Right ventricle myocardium inferior (tissue), 1 donor: ENCODE data around the gene GNAO1. TPM values are rescaled to one million over a fixed set of nuclear protein-coding genes. Genes with fewer than 3 reads are reported as not detected.

Source experiments
- ATAC-seq: fragments of 200-7000 bp; cut with Tn5 transposase; one replicate; pipeline ENCODE4 v1.9.1; 2020; ENCODE audit warnings: mild to moderate bottlenecking, moderate library complexity
- DNase-seq: peaks from one replicate; pipeline ENCODE4 v3.0.0; 2021; ENCODE audit errors: missing footprints
- intact Hi-C: fragments of 100-400 bp; cut with DNase I; formaldehyde crosslinking; loops from one replicate; pipeline ENCODE4 v1.11.0; 2022
- total RNA-seq: library from RNA; stranded (reverse); fragmentation: NEBNext Ultra II Directional; extraction: Animal tissue kit (Norgen Biotek cat#: 25700); gene quantifications from one replicate; pipeline ENCODE4 v1.2.1, GENCODE V29; 2021
- donor health status: DM: no; HTN: yes; CAD: no; lungs with severe emphysema.

GNAO1 gene
- total RNA-seq, 1 donor from 2014 or later, result 32.2 TPM

DNA sequence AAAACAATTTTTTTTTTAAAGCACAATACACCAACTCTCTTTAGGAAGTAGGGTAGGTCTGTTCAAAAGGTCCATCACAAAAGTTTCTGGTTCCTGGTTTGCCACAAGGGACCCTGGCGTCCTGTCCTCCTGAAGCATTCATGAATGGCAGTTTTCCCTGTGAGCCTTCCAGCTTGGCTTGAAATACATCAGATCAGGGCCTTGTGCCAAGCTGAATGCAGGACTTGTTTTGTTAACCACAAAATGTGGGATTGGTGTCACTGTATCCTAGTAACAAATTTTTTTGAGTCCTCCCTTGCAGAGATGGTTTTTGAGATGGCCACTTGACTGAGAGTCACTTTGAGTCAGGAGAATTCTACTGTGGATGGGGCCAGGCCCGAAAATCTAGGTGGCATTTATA, 3.9 kb downstream of the GNAO1 start:
- DNase-seq (no peak), ATAC-seq (no peak)
- intact Hi-C loops, result no loop called here

DNA sequence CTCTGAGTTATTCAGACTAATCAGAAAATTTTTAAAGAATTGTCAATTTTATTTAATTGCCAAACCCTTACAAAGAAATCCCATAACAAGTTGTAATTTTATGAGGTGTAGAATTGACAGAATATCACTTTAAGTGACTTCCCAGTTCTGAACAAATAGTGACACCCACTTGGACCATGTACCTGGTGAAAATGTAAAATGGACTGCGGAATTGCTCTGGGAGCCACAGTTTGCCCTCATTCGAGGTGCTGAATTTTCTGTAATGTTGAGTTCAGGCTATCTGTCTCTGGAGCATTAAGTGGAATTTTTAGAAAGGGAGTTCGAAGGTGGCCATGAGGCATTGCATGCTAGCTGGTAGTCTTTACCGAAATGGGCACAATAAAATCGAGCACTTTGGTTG, 5.1 kb downstream of the GNAO1 start:
- ATAC-seq (no peak), DNase-seq (no peak)
- intact Hi-C loops, result no loop called here

DNA sequence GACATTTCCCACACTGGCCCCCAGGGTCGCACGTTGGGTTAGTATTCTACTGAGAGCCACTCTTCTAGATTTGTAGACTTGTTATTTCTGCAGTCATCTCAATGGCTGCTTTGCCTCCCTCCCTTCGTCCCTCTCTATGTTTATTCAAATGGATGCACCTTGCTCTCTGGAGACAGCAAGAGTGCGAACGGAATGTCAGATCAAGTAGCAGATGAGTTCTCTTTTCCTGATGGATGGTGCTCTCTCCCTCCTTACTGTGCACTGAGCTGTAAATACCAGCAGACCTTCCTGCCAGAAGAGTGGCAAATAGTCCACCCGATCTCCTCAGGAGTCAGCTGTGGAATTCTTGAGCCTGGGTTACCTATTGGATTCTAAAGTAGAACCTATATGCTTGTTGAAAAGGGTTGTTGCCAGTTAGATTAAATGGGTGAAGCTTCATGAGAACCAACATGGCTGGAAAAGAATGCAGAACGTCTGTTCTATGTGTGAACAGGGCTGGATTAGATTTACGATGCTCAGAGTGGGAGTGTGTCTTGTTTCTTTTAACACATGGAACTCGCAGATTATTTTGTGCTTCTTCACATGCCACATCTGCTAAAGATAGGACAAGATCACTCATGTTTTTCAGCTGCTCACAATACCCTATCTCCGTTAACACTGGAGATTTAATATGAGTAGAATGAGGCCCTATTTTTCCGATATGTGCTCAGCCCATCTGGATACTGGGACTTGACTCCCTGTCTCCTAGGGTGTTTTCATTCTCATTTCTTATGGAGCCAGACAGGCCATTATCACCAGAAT, 6.1 kb downstream of the GNAO1 start:
- DNase-seq (no peak), ATAC-seq (no peak)
- intact Hi-C loops, result no loop called here

DNA sequence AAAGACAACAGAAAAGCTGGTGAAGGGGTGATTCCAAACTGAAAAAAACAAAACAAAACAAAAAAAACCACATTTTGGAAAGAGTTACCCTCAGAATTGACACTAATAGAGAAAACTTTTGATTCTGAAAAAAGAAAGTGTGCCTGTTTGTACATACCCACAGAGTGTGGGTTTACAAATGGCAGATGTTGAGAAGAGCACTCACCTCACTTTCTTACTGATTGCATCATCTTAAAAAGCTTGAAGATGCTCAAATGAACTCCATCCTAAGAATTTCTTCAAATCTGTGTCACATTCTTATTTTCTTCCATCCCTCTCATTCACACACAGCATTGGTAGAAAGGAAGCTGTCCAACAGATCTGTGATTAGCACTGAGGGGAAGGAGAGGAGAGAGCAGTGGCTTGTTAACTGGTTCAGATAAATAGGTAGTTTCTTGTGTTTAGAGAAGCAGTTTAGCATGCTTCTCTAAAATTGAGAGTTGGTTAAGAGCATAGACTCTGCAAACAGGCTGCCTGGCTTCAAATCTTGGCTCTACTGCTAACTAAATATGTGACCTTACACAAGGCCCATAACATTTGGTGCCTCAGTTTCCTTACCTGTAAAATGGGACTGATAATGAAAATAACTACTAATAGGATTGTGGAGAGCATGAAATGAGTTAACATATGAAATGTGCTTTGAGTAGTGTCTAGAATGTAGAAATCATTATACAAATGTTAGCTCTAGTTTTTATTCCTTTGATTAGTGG, 6.9 kb downstream of the GNAO1 start:
- no peak for ATAC-seq
- intact Hi-C loops, result no loop called here
- DNase-seq, result no peak

DNA sequence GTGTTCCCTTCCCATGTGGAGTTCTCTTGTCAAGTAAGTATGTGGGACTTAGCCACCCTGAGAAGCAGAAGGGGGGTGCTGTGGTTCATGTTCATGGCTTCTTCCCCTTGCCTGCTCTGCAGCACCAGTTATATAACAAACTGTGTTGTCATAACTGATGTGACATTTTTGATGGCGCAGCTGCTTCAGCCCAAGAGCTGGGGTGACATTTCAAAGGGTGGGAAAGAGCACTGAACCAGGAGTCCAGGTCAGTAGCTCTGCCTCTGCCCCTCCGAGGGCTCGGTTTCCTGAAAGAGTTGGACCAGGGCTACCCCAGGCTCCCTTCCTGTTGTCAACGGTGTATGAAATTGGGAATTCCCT, 7.4 kb downstream of the GNAO1 start:
- DNase-seq, result no peak
- ATAC-seq, result no peak
- intact Hi-C loops, result no loop called here

DNA sequence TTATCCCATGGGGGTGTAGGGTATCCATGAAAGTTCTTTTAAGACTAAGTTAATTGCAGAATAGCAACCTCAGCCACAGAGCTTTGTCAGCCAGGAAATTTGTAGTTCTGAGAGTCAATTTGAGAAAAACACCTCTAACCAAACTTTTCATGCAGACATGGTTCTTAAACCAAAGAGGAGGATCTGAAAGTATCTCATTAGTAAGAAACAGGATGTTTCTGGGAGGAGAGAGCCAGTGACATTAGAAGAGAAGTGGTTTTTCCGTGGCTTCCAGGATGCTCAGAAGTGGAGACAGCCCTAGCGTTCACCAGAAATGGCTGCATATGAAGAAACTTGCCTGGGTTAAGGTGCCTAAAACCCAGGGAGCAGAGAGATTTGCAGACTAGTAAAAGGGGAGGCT, 7.9 kb downstream of the GNAO1 start:
- DNase-seq (no peak), ATAC-seq (no peak)
- intact Hi-C loops, result no loop called here

DNA sequence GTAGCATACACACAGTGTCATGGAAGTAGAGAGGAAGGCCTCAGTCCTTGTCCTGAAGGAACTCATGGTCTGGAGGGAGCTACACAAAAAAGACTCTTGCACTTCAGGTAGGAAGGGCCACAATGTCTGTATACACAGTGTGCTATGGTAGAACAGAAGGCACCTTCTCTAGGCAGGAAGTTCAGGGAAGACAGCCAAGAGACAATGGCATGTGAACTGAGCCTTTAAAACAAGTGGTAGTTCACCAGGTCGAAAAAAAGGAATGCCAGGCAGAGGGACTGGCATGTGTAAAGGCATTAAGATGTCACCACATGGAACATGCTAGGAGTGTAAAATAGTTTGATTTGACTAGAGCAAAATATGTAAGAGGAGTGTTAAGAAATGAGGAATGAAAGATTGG, 9.7 kb downstream of the GNAO1 start:
- DNase-seq (no peak), ATAC-seq (no peak)
- intact Hi-C loops, result no loop called here

DNA sequence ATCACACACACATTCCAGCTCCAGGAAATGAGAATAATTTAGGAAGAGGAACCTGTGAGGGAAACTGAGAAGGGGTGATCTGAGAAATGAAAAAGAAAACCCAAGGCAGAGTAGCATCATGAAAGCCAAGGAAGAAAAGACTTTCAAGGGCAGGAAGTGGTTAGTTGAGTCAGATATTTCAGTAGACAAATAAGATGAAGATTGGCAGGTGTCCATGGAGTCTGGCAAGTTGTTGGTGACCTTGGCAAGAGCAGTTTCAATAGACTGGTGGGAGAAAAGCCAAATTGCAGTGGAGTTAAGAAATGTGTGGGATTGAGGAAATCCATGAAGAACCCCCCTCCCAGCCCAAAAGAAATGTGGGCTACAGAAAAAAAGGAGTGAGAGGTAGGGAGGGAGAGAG, 10.7 kb downstream of the GNAO1 start:
- DNase-seq (no peak), ATAC-seq (no peak)
- intact Hi-C loops, result no loop called here

DNA sequence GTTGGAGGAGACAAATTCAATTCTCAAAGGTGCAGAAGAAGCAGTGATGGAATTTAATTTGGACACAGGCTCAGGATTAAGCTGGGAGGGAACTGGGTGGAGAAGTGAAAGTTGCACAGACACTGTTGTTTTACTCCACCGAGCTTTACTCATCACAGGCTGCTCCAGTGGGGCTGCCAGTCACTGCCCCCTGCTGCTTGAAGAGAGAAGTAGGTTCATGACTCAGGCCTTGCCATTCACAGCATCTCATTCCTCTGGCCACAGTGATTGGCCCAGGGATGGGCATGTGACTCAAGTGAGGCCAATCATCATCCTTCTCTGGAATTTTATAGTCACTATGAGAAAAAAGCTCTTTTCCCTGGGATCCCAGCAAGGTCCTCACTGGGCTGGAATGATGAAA, 11.8 kb downstream of the GNAO1 start:
- intact Hi-C loops, result no loop called here
- DNase-seq, result no peak
- ATAC-seq, result peak; percentile 68

DNA sequence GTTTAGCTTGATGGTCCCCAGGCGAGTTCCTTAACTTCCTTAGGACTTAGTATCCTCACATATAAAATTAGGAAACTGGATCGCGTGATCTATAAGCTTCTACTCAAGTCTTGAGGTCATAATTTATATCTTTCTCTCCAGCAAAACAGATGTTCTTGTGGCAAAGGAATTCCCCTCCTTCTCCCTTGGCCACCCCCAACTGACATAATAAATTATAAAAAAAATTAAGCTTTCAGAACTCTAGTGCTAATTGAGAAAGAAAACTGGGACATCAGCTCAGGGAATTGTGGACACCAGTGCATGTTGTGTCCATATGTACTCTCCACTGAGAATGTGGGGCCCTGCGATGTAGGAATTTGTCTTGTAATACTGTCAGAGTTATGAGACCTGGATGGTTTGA, 13.5 kb downstream of the GNAO1 start:
- no peak for DNase-seq
- no peak for ATAC-seq
- intact Hi-C loops, result no loop called here

DNA sequence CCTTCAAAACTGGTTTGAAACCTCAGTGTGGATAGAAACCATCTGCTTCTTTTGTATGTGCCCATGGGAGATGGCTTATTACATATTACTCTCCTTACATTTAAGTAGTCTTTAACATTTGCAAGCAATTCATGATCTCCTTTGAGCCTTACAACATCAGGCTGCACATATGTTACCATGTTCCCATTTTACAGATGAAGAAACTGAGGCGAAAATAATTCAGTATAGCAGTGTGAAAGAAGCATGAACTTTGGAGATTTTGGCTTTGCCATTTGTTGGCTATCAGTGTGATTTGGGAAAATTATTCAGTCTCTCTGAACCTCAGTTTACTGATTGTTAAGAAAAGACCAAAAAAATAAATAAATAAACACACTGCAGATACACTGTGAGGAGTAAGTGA, 15.7 kb downstream of the GNAO1 start:
- ATAC-seq, result no peak
- intact Hi-C loops, result no loop called here
- no peak for DNase-seq

DNA sequence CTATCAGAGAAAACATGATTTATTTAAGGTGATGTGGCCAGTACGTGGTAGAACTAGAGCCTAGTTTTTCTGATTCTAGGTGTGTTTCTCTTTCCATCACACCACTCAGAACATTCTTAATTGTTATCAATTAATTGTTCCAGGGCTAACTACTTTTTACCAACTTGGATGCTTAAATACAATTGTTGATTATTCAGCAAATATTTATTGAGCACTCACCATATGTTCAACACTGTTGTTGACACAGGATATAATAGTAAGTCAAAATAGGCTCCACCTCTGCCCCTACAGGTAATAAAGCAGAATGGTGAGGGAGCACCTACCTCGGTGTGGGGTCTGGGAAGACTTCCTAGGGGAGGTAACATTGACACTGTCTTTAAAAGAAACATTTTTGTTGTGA, 16.1 kb downstream of the GNAO1 start:
- ATAC-seq (no peak), DNase-seq (no peak)
- intact Hi-C loops, result no loop called here

DNA sequence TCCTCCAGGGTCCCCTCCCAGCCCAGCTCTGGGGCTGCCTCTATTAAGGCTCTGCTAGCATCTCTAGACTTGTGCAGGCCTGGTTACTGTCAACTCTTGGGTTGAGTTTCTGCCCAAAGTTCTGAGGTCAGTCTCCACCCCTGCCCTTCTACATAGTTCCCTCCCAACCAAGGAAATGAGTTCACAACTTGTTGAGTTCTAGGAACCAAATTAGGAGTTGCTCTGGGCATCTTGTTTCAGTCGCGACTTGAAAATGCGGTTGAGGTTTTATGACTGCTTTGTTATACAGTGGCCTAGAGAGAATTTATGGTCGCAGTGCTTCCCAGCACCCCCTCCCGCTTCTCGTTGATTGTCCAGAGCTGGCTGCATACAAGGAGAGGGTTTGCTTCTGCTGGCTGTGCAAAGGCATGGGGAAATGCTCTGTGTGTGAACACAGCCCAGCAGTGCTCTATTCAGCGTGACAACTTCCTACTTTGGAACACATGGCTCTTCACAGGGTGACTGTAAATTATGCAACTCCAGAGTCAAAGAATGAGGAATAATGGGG, 20.2 kb downstream of the GNAO1 start:
- ATAC-seq (peak; percentile 80), DNase-seq (no peak)
- intact Hi-C loops, result no loop called here

DNA sequence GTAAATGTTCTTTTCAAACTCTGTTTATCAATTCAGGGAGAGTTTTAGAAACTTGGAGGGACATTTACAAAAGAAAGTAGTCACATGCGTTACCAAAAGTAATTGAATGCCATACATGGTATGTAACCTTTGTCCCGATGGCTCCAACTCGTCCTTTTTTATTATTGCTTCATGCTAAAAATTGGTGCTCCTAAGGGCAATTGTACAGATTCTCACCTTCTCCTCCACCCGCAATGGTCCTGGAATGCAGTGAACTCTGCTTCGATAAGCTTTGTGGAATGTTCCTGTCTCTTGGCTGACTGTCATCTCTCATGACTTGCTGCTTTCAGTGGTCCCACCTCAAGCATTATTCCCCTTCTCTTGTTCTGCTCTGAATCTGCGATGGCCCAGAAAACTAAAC, 20.9 kb downstream of the GNAO1 start:
- ATAC-seq (no peak), DNase-seq (no peak)
- intact Hi-C loops, result no loop called here

DNA sequence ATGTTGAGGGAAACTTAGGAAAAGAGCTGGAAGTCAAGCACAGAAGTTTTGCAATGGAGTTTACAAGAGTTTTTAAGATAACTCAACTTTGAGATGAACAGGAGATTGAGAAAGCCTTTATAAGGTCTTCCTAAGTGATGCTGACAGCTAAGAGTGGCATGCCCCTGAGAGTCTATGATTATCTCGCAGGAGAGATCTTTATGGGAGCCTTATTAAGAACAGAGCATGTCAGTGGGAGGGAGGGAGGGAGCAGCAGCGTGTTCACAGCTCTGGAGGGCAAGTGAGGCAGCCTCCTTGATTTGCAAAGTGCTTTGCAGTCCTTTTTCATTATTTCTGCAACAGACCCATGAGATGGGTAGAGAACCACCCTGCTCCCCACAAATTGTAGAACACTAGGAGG, 30.7 kb downstream of the GNAO1 start:
- intact Hi-C loops, result no loop called here
- ATAC-seq, result no peak
- no peak for DNase-seq

DNA sequence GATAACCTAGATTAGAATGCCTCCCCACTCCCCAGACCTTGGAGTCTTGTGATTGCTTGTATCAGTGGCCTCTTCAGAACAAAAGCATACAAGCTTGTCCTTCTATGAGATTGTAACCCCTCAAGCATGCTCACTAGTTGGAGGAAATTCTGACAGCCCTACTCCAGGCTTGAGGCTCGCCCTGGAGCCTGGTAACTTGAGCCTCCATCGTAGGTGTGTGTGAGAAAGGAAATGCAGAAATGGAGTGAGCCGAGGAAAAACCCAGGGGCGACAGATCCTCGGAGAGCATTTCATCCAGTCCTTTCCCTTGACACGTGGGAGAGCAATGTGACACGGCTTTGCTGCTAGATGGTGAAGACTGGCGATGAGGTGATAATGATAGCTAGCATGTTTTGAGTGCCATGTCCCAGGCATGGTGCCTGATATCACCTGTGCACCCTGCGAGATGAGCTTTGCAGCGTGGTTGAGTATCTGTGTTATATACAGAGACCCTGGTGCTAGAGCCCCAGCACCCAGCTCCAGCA, 31.2 kb downstream of the GNAO1 start:
- intact Hi-C loops, result no loop called here
- no peak for DNase-seq
- ATAC-seq, result no peak

DNA sequence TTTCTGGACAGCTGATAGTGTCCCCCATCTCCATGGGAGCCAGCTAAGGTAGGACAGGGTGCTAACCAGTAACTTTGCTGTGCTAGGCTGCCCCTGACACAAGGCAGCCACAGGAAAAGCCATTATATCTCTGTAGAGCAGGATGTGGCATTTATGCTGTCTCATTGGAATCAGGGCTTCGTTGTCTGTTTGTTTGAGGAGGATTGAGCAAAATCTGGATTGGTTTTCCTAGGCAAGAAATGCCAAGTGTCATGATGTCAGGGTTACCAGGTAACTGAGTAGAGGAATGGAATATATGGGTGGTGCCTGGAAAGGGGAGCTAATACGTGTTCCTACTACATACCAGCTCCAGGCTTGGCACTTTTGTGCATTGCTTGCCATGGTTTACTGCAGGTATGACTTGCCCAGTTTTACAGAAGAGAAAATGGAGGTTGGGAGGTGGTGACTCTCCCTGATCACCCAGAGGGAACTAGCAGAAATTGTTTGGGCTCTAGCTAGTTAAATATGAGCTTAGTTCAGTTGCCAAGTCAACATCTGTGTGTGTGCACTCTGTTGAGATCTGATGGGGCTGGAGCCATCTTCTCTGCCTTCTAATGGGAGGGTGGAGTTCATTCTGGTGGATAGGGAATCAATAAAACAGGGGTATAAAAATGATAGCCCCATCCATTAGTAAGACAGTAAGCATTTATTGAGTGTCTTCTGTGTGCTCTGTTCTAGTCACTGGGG, 33.9 kb downstream of the GNAO1 start:
- intact Hi-C loops, result no loop called here
- no peak for ATAC-seq
- no peak for DNase-seq

DNA sequence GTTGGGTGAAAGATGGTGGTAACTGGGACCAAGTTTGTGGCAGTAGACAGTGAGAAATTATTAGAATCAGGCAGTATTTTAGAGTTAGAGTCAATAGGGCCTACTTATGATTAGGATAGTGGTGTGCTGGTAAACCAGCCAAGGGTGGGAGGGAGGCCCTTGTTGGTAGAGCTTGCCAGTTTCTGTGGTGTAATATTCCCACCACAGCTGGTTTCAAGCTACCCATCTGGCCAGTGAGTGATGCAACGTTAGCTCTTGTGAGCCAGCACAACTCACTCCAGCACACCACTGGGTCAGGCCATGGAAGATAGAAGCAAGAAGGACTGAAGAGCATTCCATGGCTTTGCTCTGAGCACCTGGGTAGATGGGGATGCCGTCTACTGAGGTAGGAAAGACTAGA, 34.9 kb downstream of the GNAO1 start:
- intact Hi-C loops, result no loop called here
- peak; percentile 88 for ATAC-seq
- no peak for DNase-seq

DNA sequence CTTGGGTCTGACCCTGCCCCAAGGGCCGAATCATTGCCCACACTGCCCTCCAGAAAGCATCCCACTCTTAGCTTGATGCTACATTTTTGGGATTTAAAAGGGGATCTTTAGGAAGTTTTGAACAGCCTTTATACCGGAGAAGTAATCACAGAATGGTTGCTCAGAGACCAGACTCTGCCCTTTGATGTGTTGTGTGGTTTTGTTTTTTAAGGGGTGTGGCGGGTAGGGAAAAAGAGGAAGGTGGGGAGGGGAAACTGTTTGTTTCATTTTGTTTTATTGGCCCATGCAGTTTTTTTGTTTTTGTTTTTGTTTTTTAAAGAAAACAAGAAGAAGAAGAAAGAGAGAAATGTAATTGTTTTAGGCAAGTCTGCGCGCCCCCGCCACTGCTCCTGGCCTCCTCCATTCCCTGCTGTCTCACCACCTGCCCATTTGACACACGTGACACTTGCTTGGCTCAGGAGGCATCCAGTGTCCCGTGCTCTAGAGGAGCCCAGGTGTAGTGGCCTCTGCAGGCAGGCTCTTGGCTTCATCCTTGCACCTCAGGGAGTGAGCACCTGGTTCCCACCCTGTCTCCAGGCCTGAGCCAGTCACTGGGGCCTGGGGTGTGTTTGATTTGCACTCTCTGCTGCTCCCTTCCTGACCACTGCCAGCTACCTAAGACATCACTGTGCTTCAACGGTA, 35.7 kb downstream of the GNAO1 start:
- DNase-seq (no peak), ATAC-seq (no peak)
- intact Hi-C loops, result no loop called here
